ENCODE measurements around the gene DCAF8L2. TPM values are rescaled to one million over a fixed set of nuclear protein-coding genes. Genes with fewer than 3 reads are reported as not detected.
A peak's percentile ranks its signal among the peaks of the same experiment; 100 is the strongest.

The DCAF8L2 gene
- polyA plus RNA-seq, 1 donor from 2014 or later: not detected

DNA sequence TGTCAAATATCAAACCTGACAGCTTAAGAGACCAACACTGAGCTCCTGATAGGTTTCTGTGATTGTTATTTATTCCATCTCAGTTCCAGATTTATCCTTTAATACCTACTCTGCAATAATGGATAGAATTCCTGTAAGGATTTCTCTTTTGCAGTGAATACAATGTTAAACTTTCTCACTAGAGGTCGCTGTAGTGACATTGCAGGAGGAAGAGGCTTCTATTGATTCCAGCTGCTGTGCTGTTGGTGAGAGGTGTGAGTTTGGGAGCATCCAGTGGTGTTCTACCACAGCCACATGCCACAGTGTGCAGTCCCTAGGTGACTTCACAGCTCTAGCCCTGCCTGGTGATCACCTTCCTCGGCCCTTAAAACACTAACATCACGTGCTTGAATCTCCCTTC, 34.6 kb upstream of the DCAF8L2 start:
- H3K4me2 ChIP-seq (ENCODE audit: low read length): no peak overlapping the region
- TF ChIP-seq RAD21 (conservative IDR thresholded peaks at IDR 0.05): peak; percentile 53
- peak; percentile 31 for TF ChIP-seq SMC3 (conservative IDR thresholded peaks at IDR 0.05; ENCODE audit: poor library complexity)
- no peak for TF ChIP-seq REST (IDR thresholded peaks at IDR 0.05; ENCODE audit: borderline replicate concordance)
- peak; percentile 43 for TF ChIP-seq CTCF (IDR thresholded peaks at IDR 0.05; ENCODE audit: poor library complexity, severe bottlenecking)
- no peak overlapping the region for H3K27ac ChIP-seq (ENCODE audit: low read length)
- H3K9me2 ChIP-seq (ENCODE audit: insufficient read depth, low read length): no peaks in the 10 kb centered on the region
- no peaks in the 10 kb centered on the region for H3K79me2 ChIP-seq (replicated peaks; ENCODE audit: insufficient read depth, low read length)
- H3K4me3 ChIP-seq (ENCODE audit: low read length): no peak overlapping the region
- no peaks in the 10 kb centered on the region for H3K9me3 ChIP-seq (ENCODE audit: low read length)
- no peak overlapping the region for H2AFZ ChIP-seq (ENCODE audit: low read depth, low read length)
- no peak overlapping the region for H3K9ac ChIP-seq (ENCODE audit: low read length)
- no peaks in the 10 kb centered on the region for H4K20me1 ChIP-seq (ENCODE audit: insufficient read depth)
- H3F3A ChIP-seq (ENCODE audit: insufficient read depth, low read length, poor library complexity, severe bottlenecking): no peaks in the 10 kb centered on the region
- H3K36me3 ChIP-seq (ENCODE audit: insufficient read depth, low read length): no peaks in the 10 kb centered on the region
- no peaks in the 10 kb centered on the region for H3K27me3 ChIP-seq (ENCODE audit: insufficient read depth, low read depth, low read length)

GRCh38 chrX:27565992-27566391, 24.2 kb upstream of the DCAF8L2 start:
- Histone ChIP-seq H3K36me3 (ENCODE audit: insufficient read depth, low read length) (no peaks in the 10 kb centered on the region), H3K9me2 (ENCODE audit: insufficient read depth, low read length) (no peaks in the 10 kb centered on the region)

More at GRCh38 chrX:27565992-27566391, 24.2 kb upstream of the DCAF8L2 start:
- Histone ChIP-seq H3K27me3 (ENCODE audit: insufficient read depth, low read depth, low read length) (no peaks in the 10 kb centered on the region), H3K4me2 (ENCODE audit: low read length) (no peak overlapping the region), H3K79me2 (replicated peaks; ENCODE audit: insufficient read depth, low read length) (no peaks in the 10 kb centered on the region), H3F3A (ENCODE audit: insufficient read depth, low read length, poor library complexity, severe bottlenecking) (no peaks in the 10 kb centered on the region), H2AFZ (ENCODE audit: low read depth, low read length) (no peak overlapping the region), H3K27ac (ENCODE audit: low read length) (no peak overlapping the region), H3K9ac (ENCODE audit: low read length) (no peak overlapping the region), H3K9me3 (ENCODE audit: low read length) (no peaks in the 10 kb centered on the region), H3K4me3 (ENCODE audit: low read length) (no peak overlapping the region), H4K20me1 (ENCODE audit: insufficient read depth) (no peaks in the 10 kb centered on the region)
- TF ChIP-seq RAD21 (conservative IDR thresholded peaks at IDR 0.05): no peak
- no peak for TF ChIP-seq SMC3 (conservative IDR thresholded peaks at IDR 0.05; ENCODE audit: poor library complexity)
- TF ChIP-seq MXI1 (conservative IDR thresholded peaks at IDR 0.05; ENCODE audit: poor library complexity, severe bottlenecking): no peak
- TF ChIP-seq REST (IDR thresholded peaks at IDR 0.05; ENCODE audit: borderline replicate concordance): no peak
- no peak for TF ChIP-seq TAF1 (IDR thresholded peaks at IDR 0.05; ENCODE audit: low read depth)
- TF ChIP-seq CTCF (IDR thresholded peaks at IDR 0.05; ENCODE audit: poor library complexity, severe bottlenecking): no peak
- no peak for TF ChIP-seq EZH2 (IDR thresholded peaks at IDR 0.05; ENCODE audit: borderline replicate concordance, insufficient read depth, low read length, poor library complexity, severe bottlenecking)
- no peak for TF ChIP-seq POLR2AphosphoS5 (IDR thresholded peaks at IDR 0.05)
- TF ChIP-seq EP300 (conservative IDR thresholded peaks at IDR 0.05; ENCODE audit: poor library complexity, severe bottlenecking): no peak
